DOHH2 (cell line): ENCODE data around the gene PLCB4.

ENCODE experiments used
- H3F3A ChIP-seq: fragments of 200-600 bp; sonication (generic), shearing (Covaris generic); 2 replicates; pipeline ENCODE4 v1.6.0; 2016; ENCODE audit warnings: antibody characterized with exemption, mild to moderate bottlenecking; ENCODE audit not compliant: control insufficient read depth, insufficient read depth
- H3K27ac ChIP-seq: fragments of 200-600 bp; sonication (generic); 2 replicates; pipeline ENCODE4 v1.5.1; 2014; ENCODE audit warnings: low read depth, mild to moderate bottlenecking, low read length, moderate library complexity
- H3K27me3 ChIP-seq: fragments of 200-600 bp; sonication (generic); 2 replicates; pipeline ENCODE4 v1.6.1; 2014; ENCODE audit warnings: mild to moderate bottlenecking, low read length, mixed read lengths; ENCODE audit not compliant: control insufficient read depth
- H3K36me3 ChIP-seq: fragments of 200-600 bp; sonication (generic); 2 replicates; pipeline ENCODE4 v1.6.1; 2014; ENCODE audit warnings: mild to moderate bottlenecking, low read length, moderate library complexity, mixed read lengths; ENCODE audit not compliant: control insufficient read depth
- H3K4me1 ChIP-seq: fragments of 200-600 bp; sonication (generic); 2 replicates; pipeline ENCODE4 v1.6.1; 2014; ENCODE audit warnings: mild to moderate bottlenecking, low read length, mixed read lengths; ENCODE audit not compliant: control insufficient read depth
- H3K4me2 ChIP-seq: fragments of 200-600 bp; sonication (generic); 2 replicates; pipeline ENCODE4 v1.6.0; 2014; ENCODE audit warnings: mild to moderate bottlenecking, low read length, moderate library complexity
- H3K4me3 ChIP-seq: fragments of 200-600 bp; sonication (generic); 2 replicates; pipeline ENCODE4 v1.5.1; 2014; ENCODE audit warnings: mild to moderate bottlenecking, low read length, mixed read lengths
- H3K79me2 ChIP-seq: fragments of 200-600 bp; sonication (generic); 2 replicates; pipeline ENCODE4 v1.6.1; 2014; ENCODE audit warnings: mild to moderate bottlenecking, low read length, mixed read lengths; ENCODE audit not compliant: control insufficient read depth
- H3K9me2 ChIP-seq: fragments of 200-600 bp; sonication (generic); replicated peaks from 2 replicates; pipeline ENCODE4 v1.6.1; 2014; ENCODE audit warnings: mild to moderate bottlenecking, low read length, mixed read lengths; ENCODE audit not compliant: control insufficient read depth
- H3K9me3 ChIP-seq: fragments of 200-600 bp; sonication (generic); 2 replicates; pipeline ENCODE4 v1.6.1; 2014; ENCODE audit warnings: antibody characterized with exemption, low read length, mixed read lengths; ENCODE audit not compliant: control insufficient read depth, insufficient read depth
- H4K20me1 ChIP-seq: fragments of 200-600 bp; sonication (generic); 2 replicates; pipeline ENCODE4 v1.6.0; 2014; ENCODE audit warnings: low read depth, mild to moderate bottlenecking, antibody characterized with exemption, low read length, moderate library complexity; ENCODE audit not compliant: control insufficient read depth, insufficient read depth
- EZH2phosphoT487 ChIP-seq: fragments of 200-600 bp; sonication (generic); IDR thresholded peaks from 2 replicates; pipeline ENCODE4 v1.6.1; 2017; ENCODE audit warnings: borderline replicate concordance, mild to moderate bottlenecking, antibody characterized with exemption, low read length, moderate library complexity, mixed read lengths
- TF ChIP-seq, protein P1 (sequence below): fragments of 200-600 bp; sonication (generic); IDR thresholded peaks from one replicate; pipeline ENCODE4 v1.5.1; 2014; ENCODE audit warnings: antibody characterized with exemption, mild to moderate bottlenecking, low read depth, low read length; ENCODE audit not compliant: poor library complexity, severe bottlenecking

Gene PLCB4

DNA sequence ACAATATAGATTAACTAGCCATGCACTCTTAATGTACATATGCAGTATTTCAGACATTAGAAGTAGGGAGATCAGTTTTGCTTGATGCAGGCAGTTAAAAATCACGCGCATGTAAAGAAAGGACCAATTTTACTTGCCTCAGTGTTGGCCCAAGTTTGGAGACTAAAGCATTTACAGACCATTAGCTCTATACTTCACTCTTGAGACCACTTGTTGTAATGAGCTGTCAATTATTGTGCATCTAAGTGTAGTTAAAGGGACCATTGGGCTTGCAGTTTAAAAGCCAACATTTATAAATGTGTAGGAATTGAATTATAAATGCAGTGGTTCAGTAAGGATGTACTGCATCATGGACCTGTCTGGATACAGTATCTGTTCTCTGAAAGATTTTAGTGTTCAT, 53.7 kb downstream of the PLCB4 start:
- H3K9me3 ChIP-seq, result no peaks in the 10 kb centered on the region
- H3K79me2 ChIP-seq, result no peaks in the 10 kb centered on the region
- H3K36me3 ChIP-seq, result no peaks in the 10 kb centered on the region
- H3K27ac ChIP-seq, result no peak overlapping the region
- H4K20me1 ChIP-seq, result no peaks in the 10 kb centered on the region
- H3K27me3 ChIP-seq, result no peaks in the 10 kb centered on the region
- H3K4me2 ChIP-seq, result no peak overlapping the region
- no peaks in the 10 kb centered on the region for H3F3A ChIP-seq
- no peaks in the 10 kb centered on the region for H3K9me2 ChIP-seq
- H3K4me3 ChIP-seq, result no peak overlapping the region
- TF ChIP-seq EZH2phosphoT487, result no peak
- TF ChIP-seq, protein P1, sequence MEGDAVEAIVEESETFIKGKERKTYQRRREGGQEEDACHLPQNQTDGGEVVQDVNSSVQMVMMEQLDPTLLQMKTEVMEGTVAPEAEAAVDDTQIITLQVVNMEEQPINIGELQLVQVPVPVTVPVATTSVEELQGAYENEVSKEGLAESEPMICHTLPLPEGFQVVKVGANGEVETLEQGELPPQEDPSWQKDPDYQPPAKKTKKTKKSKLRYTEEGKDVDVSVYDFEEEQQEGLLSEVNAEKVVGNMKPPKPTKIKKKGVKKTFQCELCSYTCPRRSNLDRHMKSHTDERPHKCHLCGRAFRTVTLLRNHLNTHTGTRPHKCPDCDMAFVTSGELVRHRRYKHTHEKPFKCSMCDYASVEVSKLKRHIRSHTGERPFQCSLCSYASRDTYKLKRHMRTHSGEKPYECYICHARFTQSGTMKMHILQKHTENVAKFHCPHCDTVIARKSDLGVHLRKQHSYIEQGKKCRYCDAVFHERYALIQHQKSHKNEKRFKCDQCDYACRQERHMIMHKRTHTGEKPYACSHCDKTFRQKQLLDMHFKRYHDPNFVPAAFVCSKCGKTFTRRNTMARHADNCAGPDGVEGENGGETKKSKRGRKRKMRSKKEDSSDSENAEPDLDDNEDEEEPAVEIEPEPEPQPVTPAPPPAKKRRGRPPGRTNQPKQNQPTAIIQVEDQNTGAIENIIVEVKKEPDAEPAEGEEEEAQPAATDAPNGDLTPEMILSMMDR, result no peak
- H3K4me1 ChIP-seq, result no peaks in the 10 kb centered on the region

DNA sequence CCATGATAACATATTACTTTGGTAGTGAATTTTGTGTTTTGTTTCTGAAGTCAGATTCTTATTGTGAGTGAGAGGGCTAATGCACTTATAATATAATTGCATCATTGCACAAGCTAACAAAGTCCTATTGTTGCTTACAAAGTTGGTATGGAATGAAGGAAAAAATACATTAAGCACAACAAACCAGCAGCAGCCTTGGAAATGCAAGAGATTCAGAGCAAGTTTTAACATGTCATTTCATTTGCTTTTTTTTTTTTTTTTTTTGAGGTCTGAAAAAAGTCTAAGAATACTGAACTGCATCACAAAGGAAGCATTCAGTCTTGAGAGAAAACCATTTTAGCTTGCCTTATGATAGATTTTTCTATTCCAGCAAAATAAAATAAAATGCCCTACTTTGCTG, 57.6 kb downstream of the PLCB4 start:
- no peak for TF ChIP-seq EZH2phosphoT487
- TF ChIP-seq, protein P1, result no peak
- H3K4me3 ChIP-seq, result no peak overlapping the region
- H3K4me1 ChIP-seq, result no peaks in the 10 kb centered on the region
- H3K27ac ChIP-seq, result no peak overlapping the region
- H3K27me3 ChIP-seq, result no peaks in the 10 kb centered on the region
- no peak overlapping the region for H3K4me2 ChIP-seq
- H3K9me3 ChIP-seq, result no peaks in the 10 kb centered on the region
- no peaks in the 10 kb centered on the region for H3K9me2 ChIP-seq
- H3K36me3 ChIP-seq, result no peaks in the 10 kb centered on the region
- H4K20me1 ChIP-seq, result no peaks in the 10 kb centered on the region
- H3K79me2 ChIP-seq, result no peaks in the 10 kb centered on the region
- no peaks in the 10 kb centered on the region for H3F3A ChIP-seq

DNA sequence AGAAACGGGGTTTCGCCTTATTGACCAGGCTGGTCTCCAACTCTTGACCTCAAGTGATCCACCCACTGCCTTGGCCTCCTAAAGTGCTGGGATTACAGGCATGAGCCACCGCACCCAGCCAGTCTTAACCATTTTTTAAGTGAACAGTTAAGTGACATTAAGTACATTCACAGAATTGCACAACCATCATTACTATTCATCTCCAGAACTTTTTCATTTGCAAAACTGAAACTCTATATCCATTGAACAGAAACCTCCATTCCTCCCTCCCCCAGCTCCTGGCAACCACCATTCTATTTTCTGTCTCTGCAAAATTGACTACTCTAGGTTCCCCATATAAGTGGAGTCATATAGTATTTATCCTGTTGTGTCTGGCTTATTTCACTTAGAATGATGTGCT, 59.7 kb downstream of the PLCB4 start:
- Histone ChIP-seq H3K36me3 (no peaks in the 10 kb centered on the region), H4K20me1 (no peaks in the 10 kb centered on the region), H3K27ac (no peak overlapping the region), H3F3A (no peaks in the 10 kb centered on the region), H3K9me3 (no peaks in the 10 kb centered on the region), H3K27me3 (no peaks in the 10 kb centered on the region), H3K9me2 (no peaks in the 10 kb centered on the region), H3K4me2 (no peak overlapping the region), H3K79me2 (no peaks in the 10 kb centered on the region), H3K4me1 (no peaks in the 10 kb centered on the region), H3K4me3 (no peak overlapping the region)
- TF ChIP-seq, protein P1, result no peak
- TF ChIP-seq EZH2phosphoT487, result no peak

DNA sequence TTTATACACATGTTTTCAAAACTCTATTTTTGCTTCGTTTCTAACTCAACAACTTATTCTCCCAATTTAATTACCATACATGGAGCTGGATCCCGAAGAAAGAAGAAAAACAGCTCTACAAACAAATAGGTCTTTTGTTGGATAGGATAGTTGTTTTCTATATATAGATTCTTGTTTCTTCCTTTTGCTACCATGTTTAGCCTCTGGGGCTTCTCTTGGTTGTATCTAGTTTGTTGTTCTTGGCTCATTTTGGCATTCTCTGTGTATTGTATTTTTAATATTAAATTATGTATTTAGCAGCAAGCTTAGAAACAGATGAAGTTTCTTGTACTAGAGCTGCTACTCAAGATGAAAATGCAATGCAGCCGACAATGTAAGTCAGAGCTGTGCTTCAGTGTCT, 60.9 kb downstream of the PLCB4 start:
- Histone ChIP-seq H3K4me1 (no peaks in the 10 kb centered on the region), H3K27me3 (no peaks in the 10 kb centered on the region), H3K9me2 (no peaks in the 10 kb centered on the region), H3K79me2 (no peaks in the 10 kb centered on the region), H3K4me2 (no peak overlapping the region), H3F3A (no peaks in the 10 kb centered on the region), H3K9me3 (no peaks in the 10 kb centered on the region), H3K36me3 (no peaks in the 10 kb centered on the region), H3K27ac (no peak overlapping the region), H3K4me3 (no peak overlapping the region), H4K20me1 (no peaks in the 10 kb centered on the region)
- TF ChIP-seq, protein P1, result no peak
- no peak for TF ChIP-seq EZH2phosphoT487
